Neuronal stem cell (in vitro differentiated cells): Measurements from ENCODE around the gene AP3D1.

ENCODE experiments used
- DNase-seq: peaks from one replicate; pipeline ENCODE4 v3.0.0-alpha.2; 2013; ENCODE audit warnings: low spot score
- H2AFZ ChIP-seq: one replicate; pipeline ENCODE4 v1.6.1; 2013; ENCODE audit warnings: mild to moderate bottlenecking, low read length, inconsistent platforms
- H2AK5ac ChIP-seq: 2 replicates; pipeline ENCODE4 v1.6.1; 2013; ENCODE audit warnings: low read depth, mild to moderate bottlenecking, inconsistent platforms, low read length, moderate library complexity, mixed read lengths
- H2BK120ac ChIP-seq: 2 replicates; pipeline ENCODE4 v1.6.1; 2013; ENCODE audit warnings: low read depth, mild to moderate bottlenecking, inconsistent platforms, low read length, moderate library complexity, mixed read lengths
- H2BK12ac ChIP-seq: one replicate; pipeline ENCODE4 v1.6.1; 2013; ENCODE audit warnings: low read length, inconsistent platforms
- H2BK15ac ChIP-seq: 2 replicates; pipeline ENCODE4 v1.6.1; 2013; ENCODE audit warnings: mild to moderate bottlenecking, low read length, inconsistent platforms, mixed read lengths
- H2BK5ac ChIP-seq: one replicate; pipeline ENCODE4 v1.6.1; 2013; ENCODE audit warnings: inconsistent platforms, mild to moderate bottlenecking, low read length, moderate library complexity
- H3K14ac ChIP-seq: one replicate; pipeline ENCODE4 v1.6.1; 2013; ENCODE audit warnings: low read length, inconsistent platforms
- H3K18ac ChIP-seq: 2 replicates; pipeline ENCODE4 v1.6.1; 2013; ENCODE audit warnings: low read length, inconsistent platforms
- H3K23ac ChIP-seq: 2 replicates; pipeline ENCODE4 v1.6.1; 2013; ENCODE audit warnings: low read depth, mild to moderate bottlenecking, mixed read lengths, low read length, inconsistent platforms; ENCODE audit not compliant: poor library complexity
- H3K27ac ChIP-seq: replicated peaks from 3 replicates; pipeline ENCODE4 v1.5.1; 2013; ENCODE audit warnings: low read length, inconsistent platforms
- H3K27me3 ChIP-seq, 3 experiments: 2 replicates each; pipeline ENCODE4 v1.6.1; 2013; ENCODE audit warnings: low read length in 3 of 3, mild to moderate bottlenecking in 2 of 3, inconsistent platforms in 1 of 3, low read depth in 1 of 3, mixed read lengths in 1 of 3, moderate library complexity in 1 of 3; ENCODE audit not compliant: control insufficient read depth in 3 of 3, insufficient read depth in 3 of 3
- H3K36me3 ChIP-seq, 2 donors: replicated peaks in 1 of 2; 2 replicates each; pipeline ENCODE4 v1.6.1; 2013; ENCODE audit warnings: low read length in 2 of 2; ENCODE audit not compliant: control insufficient read depth in 2 of 2, insufficient read depth in 2 of 2
- H3K4ac ChIP-seq: 2 replicates; pipeline ENCODE4 v1.6.1; 2013; ENCODE audit warnings: inconsistent platforms, mild to moderate bottlenecking, low read length, moderate library complexity
- H3K4me1 ChIP-seq, 2 donors: 1 replicate in 1 of 2; 2 replicates in 1 of 2; pipeline ENCODE4 v1.6.1; 2013; ENCODE audit warnings: low read length in 2 of 2, low read depth in 1 of 2; ENCODE audit not compliant: control insufficient read depth in 2 of 2, insufficient read depth in 1 of 2
- H3K4me2 ChIP-seq: one replicate; pipeline ENCODE4 v1.6.1; 2013; ENCODE audit warnings: mild to moderate bottlenecking, low read length, inconsistent platforms; ENCODE audit not compliant: insufficient read depth, poor library complexity, severe bottlenecking
- H3K4me3 ChIP-seq, 2 donors: 2 replicates each; pipeline ENCODE4 v1.5.1; 2013; ENCODE audit warnings: low read length in 2 of 2, mild to moderate bottlenecking in 2 of 2, inconsistent platforms in 1 of 2, moderate library complexity in 1 of 2
- H3K79me1 ChIP-seq: one replicate; pipeline ENCODE4 v1.6.1; 2013; ENCODE audit warnings: low read depth, mild to moderate bottlenecking, inconsistent platforms, low read length, moderate library complexity
- H3K9ac ChIP-seq: one replicate; pipeline ENCODE4 v1.6.1; 2013; ENCODE audit warnings: mild to moderate bottlenecking, low read depth, low read length, inconsistent platforms; ENCODE audit not compliant: poor library complexity
- H3K9me3 ChIP-seq, 2 donors: replicated peaks in 1 of 2; 2 replicates each; pipeline versions ENCODE3 to v1.6.1; 2013; ENCODE audit warnings: low read length in 2 of 2, mild to moderate bottlenecking in 2 of 2, inconsistent platforms in 1 of 2, low read depth in 1 of 2, mixed read lengths in 1 of 2, moderate library complexity in 1 of 2; ENCODE audit not compliant: control insufficient read depth in 2 of 2, insufficient read depth in 1 of 2
- H4K8ac ChIP-seq: one replicate; pipeline ENCODE4 v1.6.1; 2013; ENCODE audit warnings: low read depth, mild to moderate bottlenecking, inconsistent platforms, low read length, moderate library complexity
- H4K91ac ChIP-seq: one replicate; pipeline ENCODE4 v1.6.1; 2013; ENCODE audit warnings: low read length, low read depth, mild to moderate bottlenecking, inconsistent platforms; ENCODE audit not compliant: poor library complexity
- WGBS, 2 donors: extraction: QIAGEN DNeasy Blood & Tissue Kit; methylation state at CpG; one replicate each; pipeline ENCODE4 v1.1.7; 2013; ENCODE audit warnings: missing lambda C conversion rate in 2 of 2, mixed read lengths in 1 of 2; ENCODE audit not compliant: insufficient read length in 2 of 2, insufficient replicate concordance in 1 of 2; ENCODE audit errors: extremely low coverage in 2 of 2; 5-methylcytosine and 5-hydroxymethylcytosine counted together

Gene AP3D1

DNA sequence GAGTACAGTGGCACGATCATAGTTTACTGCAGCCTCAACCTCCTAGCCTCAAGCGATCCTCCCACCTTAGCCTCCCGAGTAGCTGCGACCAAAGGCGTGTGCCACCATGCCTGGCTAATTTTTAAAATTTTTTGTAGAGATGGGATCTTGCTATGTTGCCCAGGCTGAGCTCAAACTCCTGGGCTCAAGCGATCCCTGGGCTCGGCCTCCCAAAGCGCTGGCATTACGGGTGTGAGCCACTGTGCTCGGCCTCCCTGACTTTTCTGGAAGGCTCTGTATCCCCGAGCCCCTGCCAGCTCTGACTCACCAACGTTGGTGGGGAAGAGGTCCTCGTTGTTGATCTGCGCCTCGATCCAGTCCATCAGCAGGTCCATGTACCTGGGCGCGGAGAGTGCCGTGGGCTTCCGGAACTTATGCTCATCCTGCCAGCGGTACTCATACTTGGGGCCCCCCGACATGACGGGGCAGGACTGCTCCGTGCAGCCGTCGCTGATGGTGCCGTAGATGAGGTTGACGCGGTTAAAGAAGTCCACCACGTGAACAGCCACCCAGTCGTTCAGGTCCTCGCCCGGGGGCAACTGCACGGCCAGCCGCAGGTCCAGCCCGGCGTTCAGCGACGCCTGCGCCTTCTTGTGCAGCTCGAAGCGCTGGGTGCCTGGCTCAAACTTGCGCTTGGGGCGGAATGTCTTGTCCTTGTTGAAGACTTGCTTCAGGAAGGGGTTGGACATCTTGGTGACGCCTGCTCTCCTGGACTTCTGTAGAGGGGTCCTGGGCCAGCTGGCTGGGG, 73.3 kb downstream of the AP3D1 start:
- no peak overlapping the region for H3K4me3 ChIP-seq
- H3K4me2 ChIP-seq = no peak overlapping the region
- H2BK120ac ChIP-seq = no peak overlapping the region
- no peak overlapping the region for H4K8ac ChIP-seq
- peaks cover 0 to 2% of the 10 kb centered on the region in 2 donors for H3K9me3 ChIP-seq
- no peak overlapping the region for H4K91ac ChIP-seq
- no peaks in the 10 kb centered on the region for H3K4me1 ChIP-seq
- H3K9ac ChIP-seq = no peak overlapping the region
- H2BK15ac ChIP-seq = peak overlapping the region; percentile 17
- H2BK5ac ChIP-seq = no peak overlapping the region
- peak overlapping the region; percentile 38 for H3K18ac ChIP-seq
- WGBS, 2 donors = no CpG with 5 or more reads among the region's 44 CpGs
- no peak for DNase-seq
- no peak overlapping the region for H3K27ac ChIP-seq
- H2AFZ ChIP-seq = no peak overlapping the region
- no peak overlapping the region for H3K14ac ChIP-seq
- no peak overlapping the region for H2BK12ac ChIP-seq
- H3K36me3 ChIP-seq = peaks cover 27 to 89% of the 10 kb centered on the region in 2 donors
- H3K4ac ChIP-seq = no peak overlapping the region
- H2AK5ac ChIP-seq = no peak overlapping the region
- peaks cover 6% of the 10 kb centered on the region for H3K79me1 ChIP-seq
- no peak overlapping the region for H3K23ac ChIP-seq
- H3K27me3 ChIP-seq = no peaks in the 10 kb centered on the region

- peaks cover 6% of the 10 kb centered on the region for H3K79me1 ChIP-seq
- DNase-seq = no peak
- no peak overlapping the region for H4K91ac ChIP-seq
- H2AK5ac ChIP-seq = no peak overlapping the region
- no peak overlapping the region for H3K27ac ChIP-seq
- H2BK12ac ChIP-seq = no peak overlapping the region
- no peak overlapping the region for H3K23ac ChIP-seq
- H3K14ac ChIP-seq = no peak overlapping the region
- no peak overlapping the region for H2BK5ac ChIP-seq
- WGBS, 2 donors = no CpG with 5 or more reads among the region's 7 CpGs
- no peak overlapping the region for H4K8ac ChIP-seq
- H3K27me3 ChIP-seq = no peaks in the 10 kb centered on the region
- H3K4me3 ChIP-seq = no peak overlapping the region
- no peak overlapping the region for H3K4me2 ChIP-seq
- H3K9me3 ChIP-seq = peaks cover 0 to 2% of the 10 kb centered on the region in 2 donors
- H2BK15ac ChIP-seq = no peak overlapping the region
- H3K4me1 ChIP-seq = no peaks in the 10 kb centered on the region
- H3K9ac ChIP-seq = no peak overlapping the region
- H2BK120ac ChIP-seq = no peak overlapping the region
- H3K36me3 ChIP-seq = peaks cover 33 to 89% of the 10 kb centered on the region in 2 donors
- H3K18ac ChIP-seq = no peak overlapping the region
- H3K4ac ChIP-seq = no peak overlapping the region
- H2AFZ ChIP-seq = no peak overlapping the region
These were observed 74.0 kb downstream of the AP3D1 start for GRCh38 chr19:2077398-2077797.

- Histone ChIP-seq H3K4ac (no peak overlapping the region), H3K23ac (no peak overlapping the region), H3K9ac (no peak overlapping the region), H4K91ac (no peak overlapping the region), H3K14ac (no peak overlapping the region), H3K9me3 (peaks cover 0 to 2% of the 10 kb centered on the region in 2 donors), H2AFZ (no peak overlapping the region), H3K79me1 (peaks cover 4% of the 10 kb centered on the region), H4K8ac (no peak overlapping the region), H3K4me3 (no peak overlapping the region), H2BK5ac (no peak overlapping the region), H3K18ac (no peak overlapping the region), H3K27me3 (no peaks in the 10 kb centered on the region), H2BK120ac (no peak overlapping the region), H2AK5ac (no peak overlapping the region), H2BK15ac (no peak overlapping the region), H2BK12ac (no peak overlapping the region), H3K4me1 (no peaks in the 10 kb centered on the region), H3K36me3 (peaks cover 35 to 86% of the 10 kb centered on the region in 2 donors), H3K27ac (no peak overlapping the region), H3K4me2 (no peak overlapping the region)
- WGBS, 2 donors = no CpG with 5 or more reads among the region's 32 CpGs
- DNase-seq = no peak
These were observed 74.8 kb downstream of the AP3D1 start for GRCh38 chr19:2076526-2076944.

DNA sequence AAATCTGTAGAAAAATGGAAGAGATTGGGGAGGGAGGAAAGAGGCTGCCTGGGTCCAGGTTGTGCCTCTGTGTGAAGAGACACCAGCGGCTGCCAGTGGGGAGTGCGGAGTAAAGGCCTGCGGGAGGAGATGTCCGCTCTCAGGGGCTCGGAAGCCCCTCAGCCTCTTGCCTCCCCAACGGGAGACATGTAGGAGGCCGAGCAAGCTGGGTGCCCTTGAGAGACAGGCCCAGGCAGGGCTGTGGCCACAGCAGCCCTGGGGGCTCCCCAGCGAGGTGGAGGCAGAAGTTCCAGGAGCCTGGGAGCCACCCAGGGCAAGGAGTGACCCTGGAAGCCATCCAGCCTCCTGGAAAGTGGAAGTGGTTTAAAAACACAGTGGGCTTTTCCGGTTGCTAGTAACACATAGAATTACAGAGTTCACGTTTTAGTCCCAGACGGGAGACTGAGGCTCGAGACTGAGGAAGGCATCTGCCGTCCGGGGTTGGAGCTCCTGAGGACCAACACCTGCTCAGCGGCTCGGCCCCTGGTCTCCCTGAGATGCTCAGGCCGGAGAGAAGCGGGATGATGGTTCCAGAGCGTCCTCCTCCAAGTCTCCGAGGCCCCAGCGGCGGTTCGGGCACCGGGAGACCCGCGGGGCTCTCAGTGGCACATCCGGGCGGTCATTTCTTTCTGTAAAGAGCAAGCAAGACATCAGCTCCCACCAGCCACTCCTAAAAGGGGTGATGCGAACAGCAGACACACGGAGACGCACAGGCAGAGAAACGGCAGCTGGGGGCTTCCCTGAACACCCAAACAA, 78.4 kb downstream of the AP3D1 start:
- Histone ChIP-seq H3K4me1 (peaks cover 0 to 2% of the 10 kb centered on the region in 2 donors), H2AFZ (no peak overlapping the region), H3K23ac (no peak overlapping the region), H3K27me3 (no peaks in the 10 kb centered on the region), H2BK5ac (no peak overlapping the region), H3K9ac (no peak overlapping the region), H2AK5ac (no peak overlapping the region), H4K91ac (no peak overlapping the region), H3K79me1 (peaks cover 2% of the 10 kb centered on the region), H2BK120ac (no peak overlapping the region), H4K8ac (no peak overlapping the region), H3K36me3 (peaks cover 28 to 69% of the 10 kb centered on the region in 2 donors), H3K14ac (no peak overlapping the region), H2BK15ac (no peak overlapping the region), H3K4me2 (no peak overlapping the region), H3K4ac (no peak overlapping the region), H3K27ac (no peak overlapping the region), H2BK12ac (no peak overlapping the region), H3K4me3 (no peak overlapping the region), H3K18ac (no peak overlapping the region), H3K9me3 (peaks cover 0 to 2% of the 10 kb centered on the region in 2 donors)
- DNase-seq = no peak
- no CpG with 5 or more reads among the region's 32 CpGs for WGBS, 2 donors
